DOHH2 (cell line): ENCODE measurements around the gene TNS2.

Experiments
- CTCF ChIP-seq: fragments of 200-600 bp; sonication (generic); IDR thresholded peaks from one replicate; pipeline ENCODE4 v1.5.1; 2014; ENCODE audit warnings: antibody characterized with exemption, mild to moderate bottlenecking, low read depth, low read length; ENCODE audit not compliant: poor library complexity, severe bottlenecking
- EZH2phosphoT487 ChIP-seq: fragments of 200-600 bp; sonication (generic); IDR thresholded peaks from 2 replicates; pipeline ENCODE4 v1.6.1; 2017; ENCODE audit warnings: borderline replicate concordance, mild to moderate bottlenecking, antibody characterized with exemption, low read length, moderate library complexity, mixed read lengths

DNA sequence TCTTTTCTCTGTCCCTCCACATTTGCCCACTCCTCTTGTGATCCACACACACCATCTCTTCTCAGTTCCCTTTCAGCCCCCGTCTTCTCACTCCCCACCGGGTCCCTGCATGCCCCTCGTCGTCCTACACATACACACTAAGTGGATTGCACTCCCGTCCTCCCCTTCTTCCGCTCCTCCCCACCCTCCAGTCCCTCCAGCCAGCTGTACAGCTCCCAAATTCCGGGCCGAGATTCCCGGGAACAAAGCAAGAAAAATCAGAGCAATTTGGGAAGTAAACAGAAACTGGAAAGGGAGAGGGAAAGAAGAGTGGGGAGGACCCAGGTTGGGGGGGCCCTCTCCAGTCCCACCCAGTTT lies 47.3 kb downstream of the TNS2 start:
- TF ChIP-seq EZH2phosphoT487 (no peak), CTCF (no peak)
